Right lobe of liver (tissue), 4 donors: ENCODE results near the gene TRIM34.

Experiments used
- POLR2A ChIP-seq: fragments of 450-650 bp; IDR thresholded peaks from one replicate; pipeline ENCODE4 v1.6.1; 2017; ENCODE audit warnings: antibody characterized with exemption, mild to moderate bottlenecking
- TF ChIP-seq, protein P1 (sequence below), 4 donors: fragments of 200-600 bp in 3 of 4; fragments of 450-650 bp in 1 of 4; IDR thresholded peaks; one replicate each; pipeline versions ENCODE4 v1.5.1 to v1.8.0; 2016 to 2022; ENCODE audit warnings: antibody characterized with exemption in 4 of 4, mild to moderate bottlenecking in 2 of 4
- donor health status: DM: no; HTN: no; CAD: no.
- donor health status: DM: no; HTN: no; CAD: no.
- donor health status: DM: no; HTN: yes; CAD: no.

DNA sequence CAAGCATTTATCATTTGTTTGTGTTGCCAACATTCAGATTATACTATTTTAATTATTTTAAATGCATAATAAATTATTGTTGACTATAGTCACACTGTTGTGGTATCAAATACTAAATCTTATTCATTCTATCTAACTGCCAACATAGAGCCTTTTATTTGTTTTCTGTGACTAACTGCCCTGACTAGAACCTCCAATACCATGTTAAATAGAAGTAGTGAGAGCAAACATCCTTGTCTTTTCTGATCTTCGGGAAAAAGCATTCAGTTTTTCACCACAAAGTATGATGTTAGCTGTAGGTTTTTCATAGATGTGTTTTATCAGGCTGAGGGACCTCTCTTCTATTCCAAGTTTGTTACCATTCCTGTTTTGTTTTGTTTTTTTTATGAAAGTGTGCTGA, 15.2 kb downstream of the TRIM34 start:
- TF ChIP-seq, protein P1, sequence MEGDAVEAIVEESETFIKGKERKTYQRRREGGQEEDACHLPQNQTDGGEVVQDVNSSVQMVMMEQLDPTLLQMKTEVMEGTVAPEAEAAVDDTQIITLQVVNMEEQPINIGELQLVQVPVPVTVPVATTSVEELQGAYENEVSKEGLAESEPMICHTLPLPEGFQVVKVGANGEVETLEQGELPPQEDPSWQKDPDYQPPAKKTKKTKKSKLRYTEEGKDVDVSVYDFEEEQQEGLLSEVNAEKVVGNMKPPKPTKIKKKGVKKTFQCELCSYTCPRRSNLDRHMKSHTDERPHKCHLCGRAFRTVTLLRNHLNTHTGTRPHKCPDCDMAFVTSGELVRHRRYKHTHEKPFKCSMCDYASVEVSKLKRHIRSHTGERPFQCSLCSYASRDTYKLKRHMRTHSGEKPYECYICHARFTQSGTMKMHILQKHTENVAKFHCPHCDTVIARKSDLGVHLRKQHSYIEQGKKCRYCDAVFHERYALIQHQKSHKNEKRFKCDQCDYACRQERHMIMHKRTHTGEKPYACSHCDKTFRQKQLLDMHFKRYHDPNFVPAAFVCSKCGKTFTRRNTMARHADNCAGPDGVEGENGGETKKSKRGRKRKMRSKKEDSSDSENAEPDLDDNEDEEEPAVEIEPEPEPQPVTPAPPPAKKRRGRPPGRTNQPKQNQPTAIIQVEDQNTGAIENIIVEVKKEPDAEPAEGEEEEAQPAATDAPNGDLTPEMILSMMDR (IDR thresholded peaks at IDR 0.05) = no peak
- no peak for TF ChIP-seq POLR2A
